Fibroblast of skin of right biceps (primary cell): Measurements from ENCODE around the gene GIMAP8.
"Not testable (repeated sequence)": the region's sequence is repeated elsewhere in the genome, so short reads cannot be mapped to it uniquely, and the experiment has no call there.

Source experiments
- DNase-seq: peaks from one replicate; pipeline ENCODE4 v3.0.0-alpha.2; 2013

Gene GIMAP8

GRCh38 chr7:150516956-150517745, 66.7 kb downstream of the GIMAP8 start:
- DNase-seq: no peak

- DNase-seq: no peak
Observed at GRCh38 chr7:150519310-150519709, 68.9 kb downstream of the GIMAP8 start.

GRCh38 chr7:150520145-150520544, 69.7 kb downstream of the GIMAP8 start:
- no peak for DNase-seq

GRCh38 chr7:150522931-150523330, 72.5 kb downstream of the GIMAP8 start:
- not testable (repeated sequence) for DNase-seq

- DNase-seq: no peak
Observed at GRCh38 chr7:150524018-150524417, 73.6 kb downstream of the GIMAP8 start.
